ENCODE results near the gene KCNQ4.
A peak's percentile ranks its signal among the peaks of the same experiment; 100 is the strongest.

Gene KCNQ4

DNA sequence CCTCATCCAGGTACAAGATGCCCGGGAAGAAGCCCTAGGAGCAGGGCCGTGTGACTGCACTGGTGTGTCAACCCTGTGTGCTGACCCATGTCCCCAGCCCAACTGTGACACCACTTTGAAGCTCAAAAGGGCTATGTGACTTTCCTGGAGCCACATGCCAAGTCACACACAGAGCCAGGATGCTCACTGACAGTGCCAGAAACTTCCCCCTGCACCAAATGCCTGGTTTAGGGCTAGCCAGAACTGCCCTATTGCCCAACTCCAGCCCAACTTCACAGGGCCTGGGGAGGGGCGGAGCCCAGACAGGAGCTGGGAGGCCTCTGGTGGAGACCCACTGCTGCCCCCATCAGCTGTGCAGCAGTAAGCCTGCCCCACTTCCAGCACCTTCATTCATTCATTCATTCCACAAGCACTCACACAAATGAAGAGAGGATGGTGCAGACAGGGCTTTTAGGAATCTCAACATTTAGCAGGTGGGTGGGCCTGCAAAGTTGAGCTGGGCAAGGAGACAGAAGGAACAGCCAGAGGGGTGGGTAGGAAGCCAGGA is 36.7 kb downstream of the KCNQ4 start:
- peak; percentile 49 for DNase-seq (ENCODE audit: low spot score)

DNA sequence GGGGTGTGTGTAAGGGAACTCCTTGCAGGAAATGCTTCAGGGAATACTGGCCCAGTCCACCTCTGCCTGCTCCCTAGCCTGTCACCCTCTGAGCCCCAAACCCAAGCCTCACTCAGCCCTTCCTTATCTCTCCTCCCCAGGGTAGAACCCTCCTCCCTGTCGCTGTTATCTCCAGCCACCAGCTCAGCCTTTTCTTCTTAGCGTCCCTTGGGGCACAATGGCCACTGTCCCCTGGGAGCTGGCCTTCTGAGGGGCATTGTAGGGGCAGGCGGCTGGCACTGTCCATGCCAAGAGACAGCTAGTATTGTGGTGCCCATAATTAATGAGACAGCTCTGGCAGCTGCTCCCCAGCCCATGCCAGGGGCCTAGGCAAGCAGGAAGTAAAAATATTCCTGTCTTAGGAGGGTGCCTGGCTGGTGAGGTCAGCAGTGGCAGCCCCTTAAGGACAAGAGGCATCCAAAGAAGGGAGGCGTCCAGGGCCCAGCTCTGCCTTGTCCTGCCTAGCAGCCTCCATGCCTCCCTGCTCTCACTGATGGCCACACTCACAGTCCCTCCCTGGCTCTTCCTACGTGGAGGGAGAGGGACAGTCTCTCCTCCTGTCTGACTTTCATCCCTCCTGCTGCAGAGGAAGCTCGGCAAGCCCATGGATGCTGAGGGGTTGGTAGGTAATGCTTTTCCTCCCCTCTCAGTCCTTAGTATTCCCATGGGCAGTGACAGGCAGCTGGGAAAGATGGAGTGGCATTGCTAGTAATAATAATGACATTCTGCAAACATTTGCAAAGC is 37.5 kb downstream of the KCNQ4 start:
- no peak for DNase-seq (ENCODE audit: low spot score)

DNA sequence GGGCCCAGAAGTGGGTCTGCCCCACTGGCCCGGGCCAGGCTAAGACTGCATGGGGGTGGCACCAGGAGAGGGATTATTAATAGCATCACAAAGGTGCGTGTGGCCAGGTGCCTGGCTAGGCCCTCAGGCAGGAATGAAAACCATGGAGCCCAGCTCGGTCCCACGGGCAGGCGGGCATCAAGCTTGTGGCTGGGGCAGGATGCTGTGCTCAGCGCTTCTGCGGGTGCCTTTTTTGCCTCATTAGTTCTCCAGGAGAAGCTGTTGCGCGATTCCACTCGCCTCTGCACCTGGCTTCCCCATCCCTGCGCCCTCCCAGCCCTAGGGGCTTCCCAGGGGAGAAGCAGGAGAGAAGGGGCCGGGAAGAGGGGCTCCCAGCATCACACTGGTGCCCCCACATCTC is 39.3 kb downstream of the KCNQ4 start:
- no peak for DNase-seq (ENCODE audit: low spot score)

DNA sequence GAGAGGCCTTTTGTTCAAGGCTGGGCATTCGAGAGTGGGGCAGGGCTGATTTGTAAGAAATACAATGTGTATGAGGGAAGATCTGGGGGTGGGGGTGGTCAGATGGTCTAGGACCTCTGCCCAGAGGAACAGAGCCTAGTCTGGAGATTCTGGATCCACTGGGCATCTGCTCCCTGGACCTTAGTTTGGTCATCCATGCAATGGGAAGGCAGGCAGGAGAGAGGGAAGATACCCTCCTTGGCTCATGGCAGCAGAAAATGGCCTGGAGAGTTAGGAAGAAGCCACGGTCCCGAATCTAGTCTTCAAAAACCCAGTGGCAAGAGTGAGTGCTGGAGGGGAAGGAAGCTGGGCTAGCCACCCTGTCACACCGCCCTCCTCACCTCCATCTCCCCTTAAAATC is 39.8 kb downstream of the KCNQ4 start:
- DNase-seq (ENCODE audit: low spot score): no peak

DNA sequence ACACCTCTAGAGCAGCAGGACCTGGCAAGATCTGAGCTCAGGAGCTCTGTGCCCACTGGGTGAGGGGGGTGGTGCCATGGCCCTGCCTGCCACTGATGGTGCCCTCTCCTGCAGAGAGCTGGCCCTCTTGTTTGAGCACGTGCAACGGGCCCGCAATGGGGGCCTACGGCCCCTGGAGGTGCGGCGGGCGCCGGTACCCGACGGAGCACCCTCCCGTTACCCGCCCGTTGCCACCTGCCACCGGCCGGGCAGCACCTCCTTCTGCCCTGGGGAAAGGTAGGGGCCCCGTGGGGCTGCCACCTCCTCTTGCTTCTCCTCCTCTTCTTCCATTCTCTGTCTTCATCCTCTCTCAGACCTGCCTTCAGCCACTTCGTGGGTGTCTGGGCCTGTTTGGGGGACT is 40.4 kb downstream of the KCNQ4 start:
- DNase-seq (ENCODE audit: low spot score): no peak

DNA sequence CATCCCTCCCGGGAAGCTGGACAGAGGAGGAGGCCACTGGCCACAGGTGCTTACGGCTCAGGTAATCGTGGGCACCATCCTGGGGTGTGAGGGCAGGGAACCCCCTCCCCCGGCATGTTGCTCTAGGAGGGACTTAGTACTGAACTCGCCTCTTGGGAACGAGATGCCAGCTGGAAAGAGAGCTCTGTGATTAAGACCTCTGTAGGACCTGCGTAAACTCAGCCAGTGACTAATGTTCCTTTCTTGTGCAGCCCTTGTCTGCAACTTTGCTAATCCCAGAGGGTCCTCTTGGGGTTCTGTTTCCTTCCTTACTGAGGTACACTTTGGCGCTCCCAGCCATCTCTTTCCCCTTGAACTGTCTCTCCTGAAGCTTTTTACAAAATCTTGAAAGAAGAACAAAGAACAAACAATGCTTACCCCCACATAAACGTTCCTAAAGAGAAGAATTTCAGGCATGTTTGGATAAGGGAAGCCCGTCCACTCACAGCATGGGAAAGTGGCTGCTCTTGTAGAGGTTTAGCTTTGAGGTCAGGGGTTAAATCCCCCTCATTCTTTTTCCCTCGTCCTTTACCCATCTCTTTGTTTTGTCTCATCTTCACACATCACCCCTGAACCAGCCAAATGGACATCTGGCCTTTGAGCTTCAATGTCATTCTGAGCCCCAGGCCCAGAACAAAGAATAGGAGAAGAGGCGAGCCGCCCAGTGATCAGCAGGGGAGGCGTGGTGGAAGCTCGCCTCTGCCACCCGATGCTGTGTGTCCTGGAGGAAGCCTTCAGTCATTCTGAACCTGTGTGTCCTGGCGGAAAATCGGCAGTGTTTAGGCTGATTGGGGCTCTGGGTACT is 41.2 kb downstream of the KCNQ4 start:
- no peak for DNase-seq (ENCODE audit: low spot score)

DNA sequence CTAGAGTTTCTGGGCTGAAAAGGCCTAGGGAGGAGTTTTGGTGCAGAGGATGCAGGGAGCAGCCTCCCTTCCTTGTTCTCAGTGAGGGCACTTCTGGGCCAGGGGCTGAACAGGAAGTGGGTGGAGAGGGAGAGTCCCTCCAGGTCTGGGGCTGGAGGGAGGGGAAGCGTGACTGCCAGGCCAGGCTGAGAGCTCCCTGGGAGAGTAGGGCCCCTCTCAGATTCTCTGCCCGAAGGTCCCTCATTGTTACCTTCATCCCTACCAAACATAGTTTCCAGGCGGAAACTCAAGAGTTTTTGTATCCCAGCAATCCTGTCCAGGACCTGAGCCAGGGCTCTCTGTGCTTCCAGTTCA is 41.8 kb downstream of the KCNQ4 start:
- DNase-seq (ENCODE audit: low spot score): no peak

DNA sequence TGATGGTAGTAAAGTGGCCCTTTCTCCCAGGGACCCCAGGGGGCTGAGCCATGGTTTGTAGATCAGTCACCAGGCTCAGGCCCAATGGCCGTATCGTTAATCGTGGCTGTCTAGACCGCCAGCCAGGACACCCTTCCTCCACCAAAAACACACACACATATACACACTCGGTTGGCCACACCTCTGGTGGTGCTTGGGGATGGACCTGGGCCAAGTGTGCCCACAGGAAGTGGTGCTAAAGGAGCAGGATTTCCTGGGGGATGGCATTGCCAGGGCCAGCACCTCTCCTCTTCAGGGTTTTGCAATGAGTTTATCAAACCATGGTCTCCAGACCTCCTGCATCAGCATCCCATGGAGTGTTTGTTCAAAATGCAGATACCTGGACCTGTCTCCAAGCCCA is 42.4 kb downstream of the KCNQ4 start:
- no peak for DNase-seq (ENCODE audit: low spot score)

DNA sequence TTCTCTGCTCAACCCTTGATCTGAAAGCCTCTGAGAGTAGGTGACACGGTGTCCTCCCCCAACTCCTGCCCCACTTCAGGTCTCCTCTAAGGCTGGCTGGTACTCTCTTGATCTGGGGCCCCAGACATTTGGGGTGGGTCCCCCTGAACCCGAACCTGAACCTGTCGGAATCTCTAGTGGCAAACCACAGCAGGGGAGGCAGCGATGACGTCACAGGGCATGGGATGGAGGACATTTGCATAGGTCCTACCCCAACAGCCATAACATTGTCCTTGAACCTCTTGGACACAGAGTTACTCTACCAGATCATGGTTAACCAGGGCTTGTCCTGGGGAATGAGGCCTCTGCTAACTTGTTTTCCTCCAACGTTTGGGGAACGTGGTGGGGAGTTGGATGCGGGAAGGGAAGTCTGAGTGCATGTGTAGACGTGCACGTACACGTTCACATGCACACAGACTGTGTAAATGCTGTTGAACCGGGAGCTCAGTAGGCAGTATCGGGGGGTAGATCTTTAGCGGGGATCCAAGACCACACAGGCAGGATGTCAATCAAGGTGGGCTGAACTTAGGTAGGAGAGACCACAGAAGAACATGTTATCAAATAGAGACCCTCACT is 46.2 kb downstream of the KCNQ4 start:
- no peak for DNase-seq (ENCODE audit: low spot score)

DNA sequence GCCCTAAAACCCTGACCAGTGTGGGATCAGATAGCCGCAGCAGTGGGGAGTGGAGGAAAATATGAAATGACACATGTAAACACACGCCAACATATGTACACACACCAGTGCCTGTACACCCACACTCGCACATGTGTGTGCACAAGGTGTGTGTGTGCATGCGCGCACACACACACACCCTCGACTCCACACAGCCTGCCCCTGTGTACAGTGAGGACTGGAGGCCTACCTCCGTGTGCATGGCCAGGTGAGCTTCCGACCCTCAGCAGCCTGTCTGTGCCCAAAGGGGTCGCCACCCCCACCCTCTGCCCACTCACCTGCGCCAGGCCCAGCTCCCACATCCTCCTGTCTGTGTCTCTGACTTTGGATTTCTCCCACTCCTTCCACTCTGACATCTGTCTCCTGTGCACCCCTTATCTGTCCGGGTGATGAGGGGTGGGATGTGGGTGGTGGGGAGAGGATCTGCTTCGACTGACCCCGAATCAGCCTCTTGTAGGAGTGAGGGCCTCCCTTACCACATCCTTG is 46.9 kb downstream of the KCNQ4 start:
- no peak for DNase-seq (ENCODE audit: low spot score)

DNA sequence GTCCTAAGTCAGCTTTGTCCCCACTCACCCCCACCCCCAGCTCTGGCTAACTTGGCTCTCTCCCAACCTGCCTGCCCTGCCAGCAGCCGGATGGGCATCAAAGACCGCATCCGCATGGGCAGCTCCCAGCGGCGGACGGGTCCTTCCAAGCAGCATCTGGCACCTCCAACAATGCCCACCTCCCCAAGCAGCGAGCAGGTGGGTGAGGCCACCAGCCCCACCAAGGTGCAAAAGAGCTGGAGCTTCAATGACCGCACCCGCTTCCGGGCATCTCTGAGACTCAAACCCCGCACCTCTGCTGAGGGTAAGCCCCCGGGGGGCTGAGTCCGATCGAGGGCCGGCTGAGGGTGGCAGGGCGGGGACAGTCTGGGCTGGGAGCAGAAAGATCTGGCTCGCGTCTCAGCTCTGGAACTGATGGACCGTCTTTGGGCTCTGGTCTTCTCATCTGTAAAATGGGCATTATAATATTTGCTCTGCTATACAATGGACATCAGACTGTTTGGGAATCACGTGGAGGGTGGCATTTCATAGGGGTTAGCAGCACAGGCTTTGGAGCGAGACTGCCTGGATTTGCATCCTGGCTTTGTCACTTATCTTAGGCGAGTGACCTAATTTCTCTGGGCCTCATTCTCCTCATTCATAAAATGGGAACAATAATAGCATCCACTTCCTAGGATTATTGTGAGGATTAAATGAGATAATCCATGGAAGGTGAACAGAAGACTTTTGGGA is 47.6 kb downstream of the KCNQ4 start:
- no peak for DNase-seq (ENCODE audit: low spot score)

DNA sequence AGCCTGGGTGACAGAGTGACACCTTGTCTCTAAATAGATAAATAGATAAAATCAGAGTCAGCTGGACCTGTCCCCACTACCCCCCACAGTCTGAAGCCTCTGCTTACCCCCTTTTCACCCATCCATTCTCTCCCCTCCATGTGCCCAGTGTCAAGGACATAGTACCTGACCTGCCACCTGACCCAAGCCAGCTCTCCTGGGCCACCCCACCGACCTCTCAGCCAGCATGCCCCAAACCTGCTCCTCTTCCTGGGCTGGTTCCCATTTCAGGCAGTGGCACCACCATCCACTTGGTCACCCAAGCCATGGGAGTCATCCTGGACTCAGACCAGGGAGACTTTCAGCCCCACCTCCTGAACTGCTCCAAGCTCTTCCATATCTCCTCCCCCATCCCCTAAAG is 50.4 kb downstream of the KCNQ4 start:
- no peak for DNase-seq (ENCODE audit: low spot score)

DNA sequence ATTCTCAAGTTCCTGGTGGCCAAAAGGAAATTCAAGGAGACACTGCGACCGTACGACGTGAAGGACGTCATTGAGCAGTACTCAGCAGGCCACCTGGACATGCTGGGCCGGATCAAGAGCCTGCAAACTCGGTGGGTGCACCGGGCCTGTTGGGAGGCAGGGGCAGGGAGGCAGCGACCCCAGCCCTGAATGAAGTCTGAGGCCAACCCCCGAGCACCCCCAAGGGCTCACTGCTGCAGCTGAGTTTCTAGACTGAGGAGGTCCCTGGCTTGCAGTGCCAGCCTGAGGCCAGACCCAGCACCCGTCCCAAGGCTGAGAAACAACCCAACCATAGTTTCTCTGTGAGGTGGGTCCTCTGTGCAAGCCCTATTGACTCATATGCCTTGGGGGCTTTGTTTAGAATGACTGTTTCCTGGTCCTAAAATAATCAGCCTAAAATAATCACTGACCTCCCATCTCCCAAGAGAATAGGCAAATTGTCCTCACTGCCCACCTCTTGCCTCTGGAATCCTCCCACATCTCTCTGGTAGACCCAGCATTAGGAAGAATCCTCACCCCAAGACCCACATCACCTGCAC is 51.5 kb downstream of the KCNQ4 start:
- DNase-seq (ENCODE audit: low spot score): no peak

DNA sequence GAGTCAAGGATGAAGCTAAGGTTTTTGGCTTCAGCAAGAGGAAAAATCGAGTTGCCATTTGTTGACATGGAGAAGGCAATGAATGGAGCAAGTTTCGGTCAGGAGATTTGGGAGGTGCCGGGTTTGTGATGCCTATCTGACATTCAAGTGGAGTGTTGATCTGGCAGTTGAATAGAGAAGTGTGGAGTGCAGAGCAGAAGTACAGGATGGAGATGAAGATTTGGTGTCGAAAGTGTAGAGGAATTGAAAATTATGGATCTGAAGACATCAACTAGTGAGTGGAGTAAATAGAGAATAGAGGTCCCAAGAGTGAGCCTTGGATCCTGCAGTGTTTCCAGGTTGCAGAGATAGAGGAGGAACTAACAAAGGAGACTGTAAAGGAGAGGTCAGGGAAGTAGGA is 52.7 kb downstream of the KCNQ4 start:
- DNase-seq (ENCODE audit: low spot score): no peak

DNA sequence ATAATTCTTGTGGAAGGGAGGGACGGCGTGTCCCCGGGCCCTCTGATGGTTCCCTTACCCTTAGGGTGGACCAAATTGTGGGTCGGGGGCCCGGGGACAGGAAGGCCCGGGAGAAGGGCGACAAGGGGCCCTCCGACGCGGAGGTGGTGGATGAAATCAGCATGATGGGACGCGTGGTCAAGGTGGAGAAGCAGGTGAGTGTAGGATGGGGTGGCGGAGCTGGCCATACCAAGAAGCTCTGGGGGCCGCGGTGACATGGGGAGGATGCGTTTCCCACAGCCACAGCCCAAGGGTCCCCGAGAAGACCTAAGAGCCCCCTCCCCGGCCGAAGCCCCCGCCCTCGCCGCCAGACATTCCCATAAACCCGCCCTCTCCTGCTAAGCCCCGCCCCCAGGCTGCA is 54.0 kb downstream of the KCNQ4 start:
- DNase-seq (ENCODE audit: low spot score): no peak

DNA sequence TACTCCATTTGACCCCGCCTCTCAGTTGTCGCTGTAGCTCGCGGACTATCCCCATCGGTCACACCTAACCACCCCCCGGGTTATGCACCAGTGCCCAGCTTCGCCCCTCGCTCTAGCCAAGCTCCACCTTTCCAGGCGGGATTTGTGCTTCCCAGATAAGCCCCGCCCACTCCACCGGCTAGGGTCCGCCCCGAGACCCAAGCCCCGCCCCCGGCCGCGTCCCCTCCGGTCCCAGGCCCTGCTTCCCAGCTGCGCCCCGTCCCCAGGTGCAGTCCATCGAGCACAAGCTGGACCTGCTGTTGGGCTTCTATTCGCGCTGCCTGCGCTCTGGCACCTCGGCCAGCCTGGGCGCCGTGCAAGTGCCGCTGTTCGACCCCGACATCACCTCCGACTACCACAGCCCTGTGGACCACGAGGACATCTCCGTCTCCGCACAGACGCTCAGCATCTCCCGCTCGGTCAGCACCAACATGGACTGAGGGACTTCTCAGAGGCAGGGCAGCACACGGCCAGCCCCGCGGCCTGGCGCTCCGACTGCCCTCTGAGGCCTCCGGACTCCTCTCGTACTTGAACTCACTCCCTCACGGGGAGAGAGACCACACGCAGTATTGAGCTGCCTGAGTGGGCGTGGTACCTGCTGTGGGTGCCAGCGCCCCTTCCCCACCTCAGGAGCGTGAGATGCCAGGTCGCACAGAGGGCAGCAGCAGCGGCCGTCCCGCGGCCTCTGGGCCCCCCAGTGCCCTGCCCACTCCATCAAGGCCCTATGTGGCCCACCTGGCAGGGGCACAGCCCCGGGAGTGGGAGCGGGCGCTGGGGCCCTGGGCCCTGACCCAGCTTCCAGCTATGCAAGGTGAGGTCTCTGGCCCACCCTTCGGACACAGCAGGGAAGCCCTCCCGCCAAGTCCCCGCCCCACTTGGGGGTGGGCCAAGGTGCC is 54.7 kb downstream of the KCNQ4 start:
- no peak for DNase-seq (ENCODE audit: low spot score)

DNA sequence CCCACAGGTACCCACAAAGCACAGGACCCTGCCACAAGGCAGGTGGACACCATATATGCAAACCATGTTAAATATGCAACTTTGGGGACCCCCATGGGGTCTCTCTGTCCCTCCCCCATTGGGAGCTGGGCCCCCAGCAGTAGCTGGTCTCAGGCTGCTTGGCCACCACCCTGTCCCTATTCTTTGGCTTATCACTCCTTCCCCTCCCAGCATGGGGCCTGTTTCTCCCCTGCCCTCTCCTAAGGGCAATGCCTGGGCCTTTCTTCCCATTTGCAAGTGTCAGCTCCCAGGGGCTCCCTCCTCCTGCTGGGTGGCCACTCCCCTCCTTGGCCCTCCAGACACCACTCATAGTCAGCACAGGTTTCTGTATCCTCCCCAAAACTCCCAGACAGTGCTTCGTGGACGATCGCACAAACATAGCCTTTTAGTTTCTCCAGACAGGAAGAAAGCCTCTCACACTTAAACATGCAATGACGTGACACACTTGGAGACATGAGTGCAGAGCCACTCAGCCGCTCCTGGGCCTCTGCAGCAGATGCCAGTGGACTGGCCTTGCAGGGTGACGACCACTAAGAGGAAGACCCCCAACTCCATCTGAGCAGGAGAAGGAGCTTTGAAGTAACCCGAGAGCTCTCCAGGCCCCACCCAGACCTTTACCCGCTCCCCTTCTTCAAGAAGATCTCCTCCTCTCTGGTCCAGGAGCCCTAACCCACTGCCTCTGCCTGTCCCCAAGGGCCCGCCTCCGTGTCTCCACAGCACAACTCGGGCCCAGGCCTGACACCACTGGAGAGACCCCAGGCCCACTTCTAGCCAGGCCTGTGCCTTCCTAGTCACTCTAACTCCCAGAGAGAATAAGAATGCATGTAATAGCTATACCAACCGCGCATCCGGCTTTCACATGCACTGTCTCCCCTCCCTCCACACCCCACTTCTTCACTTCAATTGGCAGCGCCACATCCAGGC is 55.7 kb downstream of the KCNQ4 start:
- DNase-seq (ENCODE audit: low spot score): no peak

DNA sequence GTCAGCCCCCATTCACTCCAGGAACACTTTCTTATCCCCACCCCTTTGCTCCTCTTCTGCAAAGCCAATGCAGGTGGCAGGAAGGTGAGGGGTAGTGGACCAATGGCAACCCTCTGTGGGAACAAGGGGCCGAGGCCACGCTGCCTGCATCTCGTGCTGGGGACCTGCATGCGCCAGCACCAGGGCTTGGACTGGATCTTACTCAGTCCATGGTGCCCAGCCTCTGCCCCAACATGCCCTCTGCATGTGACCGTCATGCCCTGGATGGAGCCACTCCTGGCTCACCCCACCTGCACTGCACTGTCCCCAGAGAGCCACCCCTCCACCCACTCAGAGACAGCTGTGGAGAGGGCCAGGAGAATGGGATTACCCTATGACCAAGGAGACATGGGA is 56.4 kb downstream of the KCNQ4 start:
- DNase-seq (ENCODE audit: low spot score): no peak
